K562 (cell line): ENCODE data around the gene HLF. TPM values are rescaled to one million over a fixed set of nuclear protein-coding genes. Genes with fewer than 3 reads are reported as not detected.

Experiments
- ELF4 ChIP-seq: fragments of 450-650 bp; formaldehyde crosslinking; IDR thresholded peaks from 2 replicates; pipeline ENCODE4 v1.4.0; 2022; ENCODE audit warnings: missing genetic modification characterization
- MGA ChIP-seq: fragments of 450-650 bp; IDR thresholded peaks from 2 replicates; pipeline ENCODE4 v1.6.1; 2016; ENCODE audit warnings: mild to moderate bottlenecking, moderate library complexity
- polyA plus RNA-seq, 8 experiments: library from polyadenylated mRNA; depleted of rRNA in 4 of 8; stranded (reverse) in 5 of 8; unstranded in 3 of 8; fragments of >200 nt; fragmentation: Nextera tagmentation in 2 of 8; fragmentation: Illumina TruSeq in 1 of 8; extraction: Ambion mirVana in 2 of 8; extraction: Trizol in 1 of 8; gene quantifications; 2 replicates each; pipeline versions ENCODE4 v1.2.1 to v1.2.3, GENCODE V29; 2011 to 2014; ENCODE audit warnings: inconsistent platforms in 1 of 8, missing spikeins in 1 of 8
- total RNA-seq, 7 experiments: library from RNA; depleted of rRNA in 6 of 7; stranded (reverse); fragments of >200 nt in 6 of 7; fragmentation: Illumina TruSeq in 2 of 7; extraction: Trizol in 2 of 7; gene quantifications; 2 replicates each; pipeline versions ENCODE4 v1.2.1 to v1.2.3, GENCODE V29; 2011 to 2021; ENCODE audit warnings: low replicate concordance in 1 of 7

HLF gene
- total and polyA plus RNA-seq, 9 of the 15 experiments (the other 6 are each of a cell fraction or from before 2014, with no cell fraction given): 0.03 to 0.24 (median 0.09) TPM

GRCh38 chr17:55346658-55347057, 81.9 kb downstream of the HLF start (continued):
- peak; percentile 45; the same call in 1 of the 2 replicates for TF ChIP-seq MGA
- TF ChIP-seq ELF4: no peak
